Measurements from ENCODE around the gene ZNF540.

- TF ChIP-seq CTCF (IDR thresholded peaks at IDR 0.05): peak in 9 of 12 donors; percentile 25 to 58 (median 43)
- peak; percentile 19 to 24 for TF ChIP-seq POLR2A (IDR thresholded peaks at IDR 0.05)
Observed at GRCh38 chr19:37551129-37551993, 43.3 kb upstream of the ZNF540 start.
